Left ventricle myocardium superior (tissue), 1 donor: Measurements from ENCODE around the gene DUSP23. TPM values are rescaled to one million over a fixed set of nuclear protein-coding genes. Genes with fewer than 3 reads are reported as not detected.

ENCODE experiments used
- ATAC-seq: fragments of 200-7000 bp; cut with Tn5 transposase; one replicate; pipeline ENCODE4 v1.9.1; 2020; ENCODE audit warnings: mild to moderate bottlenecking, moderate library complexity
- DNase-seq: peaks from one replicate; pipeline ENCODE4 v3.0.0-alpha.2; 2020
- intact Hi-C: fragments of 100-400 bp; cut with micrococcal nuclease; formaldehyde crosslinking; loops from one replicate; pipeline ENCODE4 v1.11.0; 2022
- long read RNA-seq: library from polyadenylated mRNA; unstranded; transcript quantifications from one replicate; pipeline ENCODE4 v2.0.0, GENCODE V29; 2021
- total RNA-seq: library from RNA; stranded (reverse); fragmentation: NEBNext Ultra II Directional; extraction: Animal tissue kit (Norgen Biotek cat#: 25700); gene quantifications from one replicate; pipeline ENCODE4 v1.2.1, GENCODE V29; 2021
- donor health status: DM: no; HTN: yes; CAD: no; lungs with severe emphysema.

Gene DUSP23
- total RNA-seq, result 18.7 TPM
- long read RNA-seq, transcript DUSP23-202 (3 exons, 694 nt), result minor isoform, 7 of 18 reads
- long read RNA-seq, transcript DUSP23-201 (2 exons, 756 nt), result major isoform, 9 of 18 reads
- long read RNA-seq, partial matches to known transcripts, result 0 of 18 reads
- long read RNA-seq, other reads (novel, unspliced or antisense), result 2 of 18 reads

DNA sequence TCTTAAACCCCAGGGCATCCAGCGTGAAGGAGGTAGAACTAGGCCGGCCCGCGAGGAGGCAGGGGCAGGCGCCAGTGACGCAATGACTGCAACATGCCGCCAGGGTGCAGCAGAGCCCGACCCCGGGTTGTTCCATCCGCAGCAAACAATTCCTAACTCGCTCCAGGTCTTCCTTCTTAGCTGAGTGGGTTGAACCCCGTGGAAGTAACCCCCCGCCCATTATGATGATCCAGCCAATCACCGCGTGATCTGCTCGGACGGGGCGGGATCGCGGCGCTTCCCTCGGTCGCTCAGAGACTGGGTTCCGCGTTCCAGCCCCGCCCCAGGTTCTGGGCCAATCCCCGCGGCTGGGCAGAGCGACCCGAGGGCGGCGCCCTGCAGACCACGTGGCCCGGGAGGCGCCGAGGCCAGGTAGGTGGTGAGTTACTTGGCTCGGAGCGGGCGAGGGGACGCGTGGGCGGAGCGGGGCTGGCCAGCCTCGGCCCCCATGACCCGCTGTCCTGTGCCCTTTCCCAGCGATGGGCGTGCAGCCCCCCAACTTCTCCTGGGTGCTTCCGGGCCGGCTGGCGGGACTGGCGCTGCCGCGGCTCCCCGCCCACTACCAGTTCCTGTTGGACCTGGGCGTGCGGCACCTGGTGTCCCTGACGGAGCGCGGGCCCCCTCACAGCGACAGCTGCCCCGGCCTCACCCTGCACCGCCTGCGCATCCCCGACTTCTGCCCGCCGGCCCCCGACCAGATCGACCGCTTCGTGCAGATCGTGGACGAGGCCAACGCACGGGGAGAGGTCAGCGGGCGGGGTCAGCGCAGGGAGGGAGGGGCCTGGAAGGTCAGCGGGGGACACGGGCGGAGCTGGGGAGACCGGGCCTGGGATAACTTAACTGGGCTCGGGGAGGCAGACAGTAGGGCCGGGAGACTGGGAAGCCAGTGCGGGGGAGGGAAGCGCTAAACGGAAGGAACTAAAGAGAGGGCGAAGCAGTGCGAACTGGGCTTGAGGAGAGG lies at the start of gene DUSP23:
Gene DUSP23 (plus strand): TSS at position 380 of the 1,000 bp plus-strand sequence. CDS start 139 bp downstream, at position 519.
- DNase-seq (peak; percentile 98), ATAC-seq (peak; percentile 99)
- intact Hi-C loops, result no loop called here

- intact Hi-C loops, result no loop called here
- DNase-seq, result no peak
- no peak for ATAC-seq
Measured at GRCh38 chr1:159737238-159737916, 43.4 kb upstream of the DUSP23 start.

- DNase-seq (no peak), ATAC-seq (no peak)
- intact Hi-C loops, result no loop called here
Measured at GRCh38 chr1:159743651-159744410, 36.9 kb upstream of the DUSP23 start.

DNA sequence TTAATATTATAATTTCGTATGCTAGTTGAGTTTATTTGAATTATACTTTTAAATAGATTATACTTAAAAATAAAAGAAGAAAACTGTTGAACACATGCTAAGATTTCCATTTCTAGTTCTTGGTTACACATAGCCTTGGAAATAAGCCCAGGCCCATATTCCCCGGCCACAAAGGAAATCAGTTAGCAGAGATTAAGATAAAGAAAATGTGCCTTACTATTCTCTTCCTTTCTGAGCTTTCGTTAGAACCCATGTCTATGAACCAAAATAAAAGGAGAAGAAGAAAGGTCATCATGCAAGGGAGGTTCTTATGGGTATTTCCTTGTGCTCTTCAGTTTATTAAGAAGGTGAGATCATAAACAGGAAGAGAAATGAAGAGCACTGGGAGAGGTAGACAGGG lies 34.1 kb upstream of the DUSP23 start:
- intact Hi-C loops, result no loop called here
- ATAC-seq (no peak), DNase-seq (no peak)

DNA sequence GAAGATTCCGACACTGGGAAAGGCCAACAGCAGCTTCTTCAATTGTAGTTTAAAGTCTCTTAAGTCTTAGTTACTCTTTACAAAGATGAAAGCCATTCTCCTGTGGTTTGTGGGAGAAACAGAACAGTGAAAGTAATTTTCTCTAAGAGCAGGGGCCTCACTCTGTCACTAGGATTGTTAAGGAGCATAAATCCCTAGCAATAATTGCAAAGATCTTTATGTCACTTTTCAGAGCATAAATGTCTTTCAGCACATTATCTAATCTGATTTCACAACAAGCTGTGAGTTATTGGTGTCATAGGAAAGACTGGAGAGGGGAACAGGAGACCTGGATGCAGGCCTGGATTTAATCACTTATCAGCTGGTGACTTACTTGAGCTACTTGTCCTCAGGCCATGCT lies 32.4 kb upstream of the DUSP23 start:
- ATAC-seq, result no peak
- DNase-seq, result no peak
- intact Hi-C loops, result no loop called here

GRCh38 chr1:159749630-159750029 lies 31.1 kb upstream of the DUSP23 start:
- intact Hi-C loops, result no loop called here
- no peak for DNase-seq
- no peak for ATAC-seq

- intact Hi-C loops, result no loop called here
- no peak for ATAC-seq
Measured at GRCh38 chr1:159750621-159751020, 30.1 kb upstream of the DUSP23 start.

DNA sequence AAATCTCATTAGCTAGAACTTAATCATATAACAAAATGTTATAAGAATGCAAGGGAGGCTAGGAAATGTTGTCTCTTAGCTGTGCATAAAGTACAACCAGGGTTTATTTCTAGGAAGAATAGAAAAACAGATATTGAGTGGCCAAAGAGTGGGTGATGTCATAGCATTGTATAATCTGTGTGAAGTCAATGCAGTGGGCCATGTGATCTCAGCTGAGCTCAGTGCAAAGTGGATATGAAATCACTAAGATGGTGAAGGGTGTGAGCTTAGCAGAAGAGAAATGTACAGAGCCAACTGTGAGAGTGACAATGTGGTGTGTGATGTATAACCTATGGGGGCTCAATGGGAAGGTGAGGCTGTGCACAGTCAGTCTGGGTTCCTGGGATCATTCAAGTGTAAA lies 29.7 kb upstream of the DUSP23 start:
- ATAC-seq (no peak), DNase-seq (no peak)
- intact Hi-C loops, result no loop called here

More at GRCh38 chr1:159750621-159751020, 30.1 kb upstream of the DUSP23 start:
- no peak for DNase-seq

DNA sequence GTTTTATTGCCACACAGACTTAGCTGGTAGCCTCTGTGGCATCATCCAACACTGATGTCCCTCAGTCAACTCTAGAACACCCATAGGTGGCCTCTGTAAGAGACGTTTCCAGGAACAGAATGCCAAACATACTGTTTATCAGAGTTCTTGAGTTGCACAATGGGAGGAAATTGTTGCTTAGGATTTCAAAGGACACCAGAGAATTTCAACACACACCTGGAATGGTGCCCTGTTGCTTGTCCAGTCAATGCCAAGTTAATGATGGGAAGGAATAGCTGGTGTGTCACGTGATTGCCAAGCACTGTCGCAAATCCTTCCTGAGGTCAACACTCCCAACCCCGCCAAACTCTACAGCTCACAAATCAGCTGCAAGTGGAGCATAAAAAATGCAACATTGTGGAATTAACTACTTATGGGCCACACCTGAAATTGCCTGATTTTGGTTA lies 28.6 kb upstream of the DUSP23 start:
- ATAC-seq (peak; percentile 73), DNase-seq (peak; percentile 30)
- intact Hi-C loops, result no loop called here

DNA sequence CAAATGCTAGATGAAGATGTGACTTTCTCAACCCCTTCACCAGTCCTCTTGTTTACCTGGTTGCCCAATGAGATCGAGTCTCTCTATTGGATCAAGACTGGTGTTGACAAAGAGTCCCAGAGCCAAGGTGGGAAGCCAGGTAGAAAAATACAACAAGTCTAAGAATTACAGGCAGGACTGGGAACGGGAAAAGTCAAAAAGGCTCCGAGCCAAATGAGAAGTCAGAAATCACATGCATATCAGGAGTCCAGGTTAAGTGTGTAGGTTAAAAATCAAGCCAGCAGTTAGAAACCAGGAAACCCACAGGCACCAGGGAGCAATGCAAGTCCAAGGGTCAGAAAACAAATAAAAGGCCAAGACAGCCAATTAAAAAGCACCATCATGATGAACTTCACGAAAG lies 27.4 kb upstream of the DUSP23 start:
- DNase-seq, result no peak
- ATAC-seq, result no peak
- intact Hi-C loops, result no loop called here

- DNase-seq, result no peak
- no peak for ATAC-seq
- intact Hi-C loops, result no loop called here
Measured at GRCh38 chr1:159755451-159756007, 25.2 kb upstream of the DUSP23 start.

- intact Hi-C loops, result no loop called here
- ATAC-seq (peak; percentile 47), DNase-seq (no peak)
Measured at GRCh38 chr1:159756397-159756796, 24.4 kb upstream of the DUSP23 start.

DNA sequence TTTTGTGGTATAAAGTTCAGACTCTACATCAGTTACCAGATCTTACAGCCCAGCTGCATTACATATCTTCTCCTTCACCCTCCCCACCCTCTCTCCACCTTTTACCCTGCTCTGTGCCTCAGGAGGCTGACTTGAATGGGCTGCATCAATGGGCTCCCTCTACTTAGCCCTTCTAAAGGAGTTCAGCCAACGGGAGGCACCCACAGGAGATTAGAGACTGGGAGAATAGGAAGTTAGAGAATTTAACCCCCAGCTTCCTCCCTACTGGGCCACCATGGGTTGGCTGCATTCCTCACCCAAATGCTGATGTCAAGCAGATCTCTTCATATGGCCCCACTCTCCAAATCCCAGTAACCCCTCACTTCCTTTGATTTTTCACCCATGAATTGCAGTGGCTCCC lies 17.1 kb upstream of the DUSP23 start:
- intact Hi-C loops, result no loop called here
- no peak for DNase-seq
- ATAC-seq, result no peak

- DNase-seq, result no peak
- intact Hi-C loops, result no loop called here
- ATAC-seq, result no peak
Measured at GRCh38 chr1:159765806-159766205, 15.0 kb upstream of the DUSP23 start.

GRCh38 chr1:159771127-159771895 lies 9.5 kb upstream of the DUSP23 start:
- DNase-seq (no peak), ATAC-seq (no peak)
- intact Hi-C loops, result no loop called here

DNA sequence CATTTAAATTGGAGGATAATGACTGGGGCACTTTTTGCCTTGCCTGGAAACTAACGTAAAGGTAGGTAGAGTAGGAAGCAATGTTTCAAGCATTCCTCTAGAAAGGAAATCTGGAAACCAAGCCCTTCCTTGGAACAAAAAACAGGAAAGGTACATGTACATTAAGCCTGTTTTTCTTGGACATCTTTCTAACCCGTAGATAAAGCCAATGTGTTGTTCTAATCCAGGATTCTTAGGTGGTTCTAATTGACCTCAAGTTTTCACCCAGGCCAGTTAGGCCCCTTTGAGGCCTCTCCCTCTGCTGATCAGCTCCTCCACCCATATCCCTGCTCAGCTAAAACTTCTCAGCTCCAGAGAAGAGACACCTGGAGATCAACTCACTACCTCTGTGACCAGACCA lies 6.3 kb upstream of the DUSP23 start:
- intact Hi-C loops, result no loop called here
- peak; percentile 57 for ATAC-seq
- DNase-seq, result no peak

DNA sequence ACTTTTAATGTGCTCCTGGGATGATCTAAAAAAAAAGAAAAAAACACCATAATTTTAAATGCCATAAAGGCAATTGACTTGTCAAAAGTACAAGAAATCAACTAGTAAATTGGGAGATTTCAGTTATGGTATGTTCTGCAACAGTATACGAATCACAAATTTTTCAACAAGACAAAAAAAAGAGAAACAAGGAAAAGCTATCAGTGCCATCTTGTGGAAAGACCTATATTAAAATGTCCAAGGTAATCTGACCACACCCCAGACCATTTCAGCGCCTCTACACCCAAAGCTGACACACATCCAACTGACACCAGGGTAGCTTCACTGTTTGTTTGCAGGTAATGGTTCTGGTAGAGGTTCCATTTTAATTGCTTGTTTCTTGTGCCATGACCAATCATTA lies 5.0 kb upstream of the DUSP23 start:
- no peak for DNase-seq
- intact Hi-C loops, result no loop called here
- no peak for ATAC-seq

GRCh38 chr1:159778266-159778665 lies 2.5 kb upstream of the DUSP23 start:
- DNase-seq, result no peak
- intact Hi-C loops, result no loop called here
- ATAC-seq, result no peak
